Testis (tissue), 2 donors: ENCODE data around the gene SUSD2.
"Not testable (repeated sequence)": the region's sequence is repeated elsewhere in the genome, so short reads cannot be mapped to it uniquely, and the experiment has no call there.

Experiments used
- POLR2A ChIP-seq: fragments of 450-650 bp; IDR thresholded peaks from one replicate; pipeline ENCODE4 v1.6.1; 2017; ENCODE audit warnings: antibody characterized with exemption, mild to moderate bottlenecking, moderate library complexity
- TF ChIP-seq, protein P1 (sequence below), 3 experiments: fragments of 450-650 bp in 2 of 3; fragments of 200-600 bp in 1 of 3; sonication (generic) in 1 of 3; IDR thresholded peaks; one replicate each; pipeline ENCODE4 v1.5.1; 2016 to 2019; ENCODE audit warnings: antibody characterized with exemption in 3 of 3, mild to moderate bottlenecking in 2 of 3, moderate library complexity in 1 of 3

- TF ChIP-seq, protein P1, sequence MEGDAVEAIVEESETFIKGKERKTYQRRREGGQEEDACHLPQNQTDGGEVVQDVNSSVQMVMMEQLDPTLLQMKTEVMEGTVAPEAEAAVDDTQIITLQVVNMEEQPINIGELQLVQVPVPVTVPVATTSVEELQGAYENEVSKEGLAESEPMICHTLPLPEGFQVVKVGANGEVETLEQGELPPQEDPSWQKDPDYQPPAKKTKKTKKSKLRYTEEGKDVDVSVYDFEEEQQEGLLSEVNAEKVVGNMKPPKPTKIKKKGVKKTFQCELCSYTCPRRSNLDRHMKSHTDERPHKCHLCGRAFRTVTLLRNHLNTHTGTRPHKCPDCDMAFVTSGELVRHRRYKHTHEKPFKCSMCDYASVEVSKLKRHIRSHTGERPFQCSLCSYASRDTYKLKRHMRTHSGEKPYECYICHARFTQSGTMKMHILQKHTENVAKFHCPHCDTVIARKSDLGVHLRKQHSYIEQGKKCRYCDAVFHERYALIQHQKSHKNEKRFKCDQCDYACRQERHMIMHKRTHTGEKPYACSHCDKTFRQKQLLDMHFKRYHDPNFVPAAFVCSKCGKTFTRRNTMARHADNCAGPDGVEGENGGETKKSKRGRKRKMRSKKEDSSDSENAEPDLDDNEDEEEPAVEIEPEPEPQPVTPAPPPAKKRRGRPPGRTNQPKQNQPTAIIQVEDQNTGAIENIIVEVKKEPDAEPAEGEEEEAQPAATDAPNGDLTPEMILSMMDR (IDR thresholded peaks at IDR 0.05): not testable (repeated sequence)
- not testable (repeated sequence) for TF ChIP-seq POLR2A
Measured at GRCh38 chr22:24203856-24204255, 22.6 kb downstream of the SUSD2 start.
